ENCODE measurements around the gene SPAG6.

DNA sequence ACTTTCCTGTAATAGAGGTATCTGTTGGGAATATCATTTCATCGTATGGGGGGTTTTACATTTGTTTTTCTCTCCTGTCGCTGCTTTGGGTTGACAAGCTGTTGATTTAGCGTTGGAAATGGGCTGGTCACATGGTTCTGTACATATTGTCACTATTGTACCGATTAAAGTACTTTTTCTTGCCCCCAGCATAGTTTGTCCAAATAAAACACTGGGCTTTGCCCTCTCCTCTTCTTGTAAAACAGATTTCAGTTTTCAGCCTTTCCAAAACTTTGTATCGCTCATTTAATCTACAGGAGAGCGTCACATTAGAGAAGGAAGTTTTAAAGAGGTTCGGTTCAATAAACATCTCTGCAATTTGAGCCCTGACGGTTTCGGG, 20.4 kb upstream of the SPAG6 start:
- TF ChIP-seq, protein P1, sequence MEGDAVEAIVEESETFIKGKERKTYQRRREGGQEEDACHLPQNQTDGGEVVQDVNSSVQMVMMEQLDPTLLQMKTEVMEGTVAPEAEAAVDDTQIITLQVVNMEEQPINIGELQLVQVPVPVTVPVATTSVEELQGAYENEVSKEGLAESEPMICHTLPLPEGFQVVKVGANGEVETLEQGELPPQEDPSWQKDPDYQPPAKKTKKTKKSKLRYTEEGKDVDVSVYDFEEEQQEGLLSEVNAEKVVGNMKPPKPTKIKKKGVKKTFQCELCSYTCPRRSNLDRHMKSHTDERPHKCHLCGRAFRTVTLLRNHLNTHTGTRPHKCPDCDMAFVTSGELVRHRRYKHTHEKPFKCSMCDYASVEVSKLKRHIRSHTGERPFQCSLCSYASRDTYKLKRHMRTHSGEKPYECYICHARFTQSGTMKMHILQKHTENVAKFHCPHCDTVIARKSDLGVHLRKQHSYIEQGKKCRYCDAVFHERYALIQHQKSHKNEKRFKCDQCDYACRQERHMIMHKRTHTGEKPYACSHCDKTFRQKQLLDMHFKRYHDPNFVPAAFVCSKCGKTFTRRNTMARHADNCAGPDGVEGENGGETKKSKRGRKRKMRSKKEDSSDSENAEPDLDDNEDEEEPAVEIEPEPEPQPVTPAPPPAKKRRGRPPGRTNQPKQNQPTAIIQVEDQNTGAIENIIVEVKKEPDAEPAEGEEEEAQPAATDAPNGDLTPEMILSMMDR (IDR thresholded peaks at IDR 0.05) = no peak
- TF ChIP-seq POLR2AphosphoS5 (IDR thresholded peaks at IDR 0.05) (no peak), POLR2A (IDR thresholded peaks at IDR 0.05; ENCODE audit: low read depth) (no peak)
